ENCODE measurements around the gene AMN.

The AMN gene

GRCh38 chr14:102952276-102952675, 29.8 kb downstream of the AMN start:
- no peak for DNase-seq
- H3K4me3 ChIP-seq (ENCODE audit: insufficient read depth, low read depth, low read length, poor library complexity, severe bottlenecking): no peak overlapping the region
- no peaks in the 10 kb centered on the region for H3K27me3 ChIP-seq (replicated peaks; ENCODE audit: control insufficient read depth, insufficient read depth, low read length, poor library complexity, severe bottlenecking)
- H3K9me3 ChIP-seq (ENCODE audit: control insufficient read depth, low read length): no peaks in the 10 kb centered on the region
- no peaks in the 10 kb centered on the region for H3K36me3 ChIP-seq (ENCODE audit: control insufficient read depth, insufficient read depth, low read length)
- H3K27ac ChIP-seq (ENCODE audit: insufficient read depth, low read length, poor library complexity, severe bottlenecking): no peak overlapping the region
- H3K4me1 ChIP-seq (ENCODE audit: control insufficient read depth, insufficient read depth, low read length, poor library complexity, severe bottlenecking): peaks cover 8% of the 10 kb centered on the region

- no peak for DNase-seq
- Histone ChIP-seq H3K4me1 (ENCODE audit: control insufficient read depth, insufficient read depth, low read length, poor library complexity, severe bottlenecking) (peaks cover 8% of the 10 kb centered on the region), H3K9me3 (ENCODE audit: control insufficient read depth, low read length) (no peaks in the 10 kb centered on the region), H3K27me3 (replicated peaks; ENCODE audit: control insufficient read depth, insufficient read depth, low read length, poor library complexity, severe bottlenecking) (no peaks in the 10 kb centered on the region), H3K27ac (ENCODE audit: insufficient read depth, low read length, poor library complexity, severe bottlenecking) (no peak overlapping the region), H3K4me3 (ENCODE audit: insufficient read depth, low read depth, low read length, poor library complexity, severe bottlenecking) (no peak overlapping the region), H3K36me3 (ENCODE audit: control insufficient read depth, insufficient read depth, low read length) (no peaks in the 10 kb centered on the region)
Observed at GRCh38 chr14:102953100-102953499, 30.6 kb downstream of the AMN start.

GRCh38 chr14:102954081-102954789, 31.8 kb downstream of the AMN start:
- no peaks in the 10 kb centered on the region for H3K27me3 ChIP-seq (replicated peaks; ENCODE audit: control insufficient read depth, insufficient read depth, low read length, poor library complexity, severe bottlenecking)
- H3K9me3 ChIP-seq (ENCODE audit: control insufficient read depth, low read length): no peaks in the 10 kb centered on the region
- no peak overlapping the region for H3K27ac ChIP-seq (ENCODE audit: insufficient read depth, low read length, poor library complexity, severe bottlenecking)
- DNase-seq: no peak
- H3K4me1 ChIP-seq (ENCODE audit: control insufficient read depth, insufficient read depth, low read length, poor library complexity, severe bottlenecking): peaks cover 1% of the 10 kb centered on the region
- no peaks in the 10 kb centered on the region for H3K36me3 ChIP-seq (ENCODE audit: control insufficient read depth, insufficient read depth, low read length)
- no peak overlapping the region for H3K4me3 ChIP-seq (ENCODE audit: insufficient read depth, low read depth, low read length, poor library complexity, severe bottlenecking)

GRCh38 chr14:102955636-102956408, 33.4 kb downstream of the AMN start:
- Histone ChIP-seq H3K4me1 (ENCODE audit: control insufficient read depth, insufficient read depth, low read length, poor library complexity, severe bottlenecking) (no peaks in the 10 kb centered on the region), H3K36me3 (ENCODE audit: control insufficient read depth, insufficient read depth, low read length) (no peaks in the 10 kb centered on the region), H3K9me3 (ENCODE audit: control insufficient read depth, low read length) (no peaks in the 10 kb centered on the region), H3K27me3 (replicated peaks; ENCODE audit: control insufficient read depth, insufficient read depth, low read length, poor library complexity, severe bottlenecking) (no peaks in the 10 kb centered on the region), H3K27ac (ENCODE audit: insufficient read depth, low read length, poor library complexity, severe bottlenecking) (no peak overlapping the region), H3K4me3 (ENCODE audit: insufficient read depth, low read depth, low read length, poor library complexity, severe bottlenecking) (no peak overlapping the region)
- no peak for DNase-seq

- Histone ChIP-seq H3K27ac (ENCODE audit: insufficient read depth, low read length, poor library complexity, severe bottlenecking) (no peak overlapping the region), H3K27me3 (replicated peaks; ENCODE audit: control insufficient read depth, insufficient read depth, low read length, poor library complexity, severe bottlenecking) (no peaks in the 10 kb centered on the region), H3K4me1 (ENCODE audit: control insufficient read depth, insufficient read depth, low read length, poor library complexity, severe bottlenecking) (no peaks in the 10 kb centered on the region), H3K4me3 (ENCODE audit: insufficient read depth, low read depth, low read length, poor library complexity, severe bottlenecking) (no peak overlapping the region), H3K36me3 (ENCODE audit: control insufficient read depth, insufficient read depth, low read length) (peaks cover 2% of the 10 kb centered on the region), H3K9me3 (ENCODE audit: control insufficient read depth, low read length) (no peaks in the 10 kb centered on the region)
- no peak for DNase-seq
Observed at GRCh38 chr14:102957222-102957621, 34.8 kb downstream of the AMN start.

- no peaks in the 10 kb centered on the region for H3K4me1 ChIP-seq (ENCODE audit: control insufficient read depth, insufficient read depth, low read length, poor library complexity, severe bottlenecking)
- no peak overlapping the region for H3K27ac ChIP-seq (ENCODE audit: insufficient read depth, low read length, poor library complexity, severe bottlenecking)
- H3K36me3 ChIP-seq (ENCODE audit: control insufficient read depth, insufficient read depth, low read length): peaks cover 5% of the 10 kb centered on the region
- no peaks in the 10 kb centered on the region for H3K27me3 ChIP-seq (replicated peaks; ENCODE audit: control insufficient read depth, insufficient read depth, low read length, poor library complexity, severe bottlenecking)
- H3K4me3 ChIP-seq (ENCODE audit: insufficient read depth, low read depth, low read length, poor library complexity, severe bottlenecking): no peak overlapping the region
- no peaks in the 10 kb centered on the region for H3K9me3 ChIP-seq (ENCODE audit: control insufficient read depth, low read length)
- DNase-seq: no peak
Observed at GRCh38 chr14:102958461-102958860, 36.0 kb downstream of the AMN start.

- H3K36me3 ChIP-seq (ENCODE audit: control insufficient read depth, insufficient read depth, low read length): peaks cover 11% of the 10 kb centered on the region
- no peak for DNase-seq
- no peak overlapping the region for H3K4me3 ChIP-seq (ENCODE audit: insufficient read depth, low read depth, low read length, poor library complexity, severe bottlenecking)
- no peaks in the 10 kb centered on the region for H3K27me3 ChIP-seq (replicated peaks; ENCODE audit: control insufficient read depth, insufficient read depth, low read length, poor library complexity, severe bottlenecking)
- H3K27ac ChIP-seq (ENCODE audit: insufficient read depth, low read length, poor library complexity, severe bottlenecking): no peak overlapping the region
- H3K4me1 ChIP-seq (ENCODE audit: control insufficient read depth, insufficient read depth, low read length, poor library complexity, severe bottlenecking): no peaks in the 10 kb centered on the region
- H3K9me3 ChIP-seq (ENCODE audit: control insufficient read depth, low read length): no peaks in the 10 kb centered on the region
Observed at GRCh38 chr14:102962111-102962627, 39.7 kb downstream of the AMN start.

GRCh38 chr14:102964152-102964730, 41.8 kb downstream of the AMN start:
- no peak overlapping the region for H3K27ac ChIP-seq (ENCODE audit: insufficient read depth, low read length, poor library complexity, severe bottlenecking)
- peaks cover 12% of the 10 kb centered on the region for H3K36me3 ChIP-seq (ENCODE audit: control insufficient read depth, insufficient read depth, low read length)
- H3K27me3 ChIP-seq (replicated peaks; ENCODE audit: control insufficient read depth, insufficient read depth, low read length, poor library complexity, severe bottlenecking): no peaks in the 10 kb centered on the region
- H3K4me3 ChIP-seq (ENCODE audit: insufficient read depth, low read depth, low read length, poor library complexity, severe bottlenecking): no peak overlapping the region
- DNase-seq: no peak
- no peaks in the 10 kb centered on the region for H3K9me3 ChIP-seq (ENCODE audit: control insufficient read depth, low read length)
- H3K4me1 ChIP-seq (ENCODE audit: control insufficient read depth, insufficient read depth, low read length, poor library complexity, severe bottlenecking): no peaks in the 10 kb centered on the region

- no peaks in the 10 kb centered on the region for H3K4me1 ChIP-seq (ENCODE audit: control insufficient read depth, insufficient read depth, low read length, poor library complexity, severe bottlenecking)
- no peak for DNase-seq
- no peaks in the 10 kb centered on the region for H3K9me3 ChIP-seq (ENCODE audit: control insufficient read depth, low read length)
- H3K36me3 ChIP-seq (ENCODE audit: control insufficient read depth, insufficient read depth, low read length): peaks cover 20% of the 10 kb centered on the region
- H3K4me3 ChIP-seq (ENCODE audit: insufficient read depth, low read depth, low read length, poor library complexity, severe bottlenecking): no peak overlapping the region
- no peaks in the 10 kb centered on the region for H3K27me3 ChIP-seq (replicated peaks; ENCODE audit: control insufficient read depth, insufficient read depth, low read length, poor library complexity, severe bottlenecking)
- H3K27ac ChIP-seq (ENCODE audit: insufficient read depth, low read length, poor library complexity, severe bottlenecking): no peak overlapping the region
Observed at GRCh38 chr14:102965282-102965681, 42.8 kb downstream of the AMN start.
